ENCODE measurements around the gene KCNIP2. TPM values are rescaled to one million over a fixed set of nuclear protein-coding genes. Genes with fewer than 3 reads are reported as not detected.

Gene KCNIP2
- total and polyA plus RNA-seq, 5 donors from 2014 or later: 0.08 to 1.6 TPM; not detected in 3

DNA sequence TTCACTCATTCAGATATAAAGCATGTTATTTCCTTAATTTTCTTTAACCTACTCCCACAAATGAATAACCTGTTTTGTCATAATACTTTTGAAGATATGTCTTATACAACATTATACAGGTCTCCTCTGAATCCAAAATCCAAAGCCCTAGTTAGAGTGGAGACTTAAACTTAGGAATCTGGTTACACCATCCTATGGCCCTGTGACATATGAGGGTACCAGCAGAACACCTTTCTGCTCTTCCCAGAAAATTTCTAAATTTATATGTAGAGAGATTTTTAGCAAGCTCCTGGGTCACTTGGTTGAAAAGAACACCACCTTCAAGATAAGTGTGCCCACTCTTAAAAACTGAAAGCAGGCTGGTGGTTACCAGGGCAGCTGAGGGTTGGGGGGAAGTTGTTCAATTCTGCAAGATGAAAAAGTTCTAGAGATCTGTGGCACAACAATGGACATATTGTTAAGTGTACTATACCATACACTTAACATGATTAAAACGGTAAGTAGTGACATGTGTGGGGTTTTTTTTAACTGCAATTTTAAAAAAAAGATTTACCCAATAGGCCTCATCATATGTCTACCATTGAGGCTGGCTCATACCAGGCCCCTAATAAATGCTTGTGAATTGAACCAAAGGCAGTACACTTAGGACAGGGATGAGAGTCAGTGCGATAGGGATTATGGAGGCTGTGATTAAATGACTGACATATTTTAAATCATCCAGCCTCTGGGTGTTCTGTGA lies 37.6 kb upstream of the KCNIP2 start:
- H3K4me1 ChIP-seq (ENCODE audit: control insufficient read depth, insufficient read depth, low read length, poor library complexity, severe bottlenecking): no peaks in the 10 kb centered on the region
- Mint-ChIP-seq H3K4me1 (peaks cover 4 to 11% (median 7%) of the 10 kb centered on the region in 4 donors), H3K27me3 (no peaks in the 10 kb centered on the region), H3K36me3 (peaks cover 26% of the 10 kb centered on the region), H3K27ac (no peak overlapping the region), H3K9me3 (no peaks in the 10 kb centered on the region), H3K4me3 (no peak overlapping the region)
- no peaks in the 10 kb centered on the region for H3K27me3 ChIP-seq (ENCODE audit: control insufficient read depth, insufficient read depth, low read length)
- H3K9me3 ChIP-seq (ENCODE audit: control insufficient read depth in 2 of 2, low read length in 2 of 2): no peaks in the 10 kb centered on the region
- H3K27ac ChIP-seq (ENCODE audit: insufficient read depth, low read length, poor library complexity, severe bottlenecking): no peak overlapping the region
- H3K4me3 ChIP-seq (ENCODE audit: low read depth, low read length): no peak overlapping the region
- ATAC-seq (ENCODE audit: low read depth in 2 of 2): no peak
- DNase-seq: no peak
- peaks cover 3% of the 10 kb centered on the region for H3K36me3 ChIP-seq (ENCODE audit: control insufficient read depth, insufficient read depth, low read length)

GRCh38 chr10:101880232-101880573 lies 36.6 kb upstream of the KCNIP2 start:
- no peak overlapping the region for H3K27ac ChIP-seq (ENCODE audit: insufficient read depth, low read length, poor library complexity, severe bottlenecking)
- no peaks in the 10 kb centered on the region for H3K9me3 Mint-ChIP-seq
- no peak overlapping the region for H3K27ac Mint-ChIP-seq
- ATAC-seq (ENCODE audit: low read depth in 2 of 2) (no peak), DNase-seq (no peak)
- H3K4me1 ChIP-seq (ENCODE audit: control insufficient read depth, insufficient read depth, low read length, poor library complexity, severe bottlenecking): no peaks in the 10 kb centered on the region
- no peak overlapping the region for H3K4me3 Mint-ChIP-seq
- peaks cover 3% of the 10 kb centered on the region for H3K36me3 ChIP-seq (ENCODE audit: control insufficient read depth, insufficient read depth, low read length)
- H3K4me3 ChIP-seq (ENCODE audit: low read depth, low read length): no peak overlapping the region
- peaks cover 21% of the 10 kb centered on the region for H3K36me3 Mint-ChIP-seq
- H3K9me3 ChIP-seq (ENCODE audit: control insufficient read depth in 2 of 2, low read length in 2 of 2): no peaks in the 10 kb centered on the region
- H3K27me3 Mint-ChIP-seq: no peaks in the 10 kb centered on the region
- peaks cover 9 to 15% (median 13%) of the 10 kb centered on the region in 4 donors for H3K4me1 Mint-ChIP-seq
- H3K27me3 ChIP-seq (ENCODE audit: control insufficient read depth, insufficient read depth, low read length): no peaks in the 10 kb centered on the region

- Mint-ChIP-seq H3K27ac (no peak overlapping the region), H3K27me3 (no peaks in the 10 kb centered on the region), H3K9me3 (no peaks in the 10 kb centered on the region), H3K4me3 (no peak overlapping the region), H3K36me3 (peaks cover 18% of the 10 kb centered on the region), H3K4me1 (peaks cover 12 to 19% (median 14%) of the 10 kb centered on the region in 4 donors)
- H3K27me3 ChIP-seq (ENCODE audit: control insufficient read depth, insufficient read depth, low read length): no peaks in the 10 kb centered on the region
- H3K36me3 ChIP-seq (ENCODE audit: control insufficient read depth, insufficient read depth, low read length): peaks cover 3% of the 10 kb centered on the region
- no peak overlapping the region for H3K27ac ChIP-seq (ENCODE audit: insufficient read depth, low read length, poor library complexity, severe bottlenecking)
- no peak for DNase-seq
- H3K9me3 ChIP-seq (ENCODE audit: control insufficient read depth in 2 of 2, low read length in 2 of 2): no peaks in the 10 kb centered on the region
- no peak for ATAC-seq (ENCODE audit: low read depth in 2 of 2)
- no peak overlapping the region for H3K4me3 ChIP-seq (ENCODE audit: low read depth, low read length)
- no peaks in the 10 kb centered on the region for H3K4me1 ChIP-seq (ENCODE audit: control insufficient read depth, insufficient read depth, low read length, poor library complexity, severe bottlenecking)
These were observed 36.0 kb upstream of the KCNIP2 start for GRCh38 chr10:101879456-101880231.

DNA sequence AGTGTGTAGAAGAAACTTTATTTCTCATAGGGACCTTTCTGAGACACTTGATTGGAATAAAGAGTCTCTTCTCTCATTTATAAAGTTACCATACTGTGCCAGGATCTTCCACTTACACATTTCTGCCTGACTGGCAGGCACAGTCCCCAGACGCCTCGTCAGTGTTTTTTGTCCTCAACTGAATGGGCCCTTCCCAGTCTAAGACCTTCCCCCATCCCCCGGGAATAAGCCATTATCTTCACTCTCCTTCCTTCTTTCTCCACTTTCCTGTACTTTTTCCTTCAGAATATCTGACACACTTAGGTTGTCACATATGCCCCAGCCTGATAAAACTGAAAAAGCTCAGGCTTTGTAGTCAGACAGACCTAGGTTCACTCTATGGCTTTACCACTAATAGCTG lies 35.3 kb upstream of the KCNIP2 start:
- H3K27ac Mint-ChIP-seq: no peak overlapping the region
- H3K4me3 Mint-ChIP-seq: no peak overlapping the region
- no peaks in the 10 kb centered on the region for H3K27me3 Mint-ChIP-seq
- H3K4me1 Mint-ChIP-seq: peaks cover 12 to 21% (median 15%) of the 10 kb centered on the region in 4 donors
- H3K9me3 Mint-ChIP-seq: no peaks in the 10 kb centered on the region
- H3K4me1 ChIP-seq (ENCODE audit: control insufficient read depth, insufficient read depth, low read length, poor library complexity, severe bottlenecking): no peaks in the 10 kb centered on the region
- no peak overlapping the region for H3K27ac ChIP-seq (ENCODE audit: insufficient read depth, low read length, poor library complexity, severe bottlenecking)
- no peak for ATAC-seq (ENCODE audit: low read depth in 2 of 2)
- no peaks in the 10 kb centered on the region for H3K27me3 ChIP-seq (ENCODE audit: control insufficient read depth, insufficient read depth, low read length)
- no peak overlapping the region for H3K4me3 ChIP-seq (ENCODE audit: low read depth, low read length)
- peaks cover 13% of the 10 kb centered on the region for H3K36me3 Mint-ChIP-seq
- DNase-seq: no peak
- no peaks in the 10 kb centered on the region for H3K9me3 ChIP-seq (ENCODE audit: control insufficient read depth in 2 of 2, low read length in 2 of 2)
- H3K36me3 ChIP-seq (ENCODE audit: control insufficient read depth, insufficient read depth, low read length): peaks cover 3% of the 10 kb centered on the region

- Mint-ChIP-seq H3K27ac (peak overlapping the region in 1 of 3 donors; percentile 66), H3K36me3 (peaks cover 15% of the 10 kb centered on the region), H3K4me3 (no peak overlapping the region), H3K4me1 (peaks cover 12 to 21% (median 17%) of the 10 kb centered on the region in 4 donors), H3K9me3 (no peaks in the 10 kb centered on the region), H3K27me3 (no peaks in the 10 kb centered on the region)
- no peak overlapping the region for H3K27ac ChIP-seq (ENCODE audit: insufficient read depth, low read length, poor library complexity, severe bottlenecking)
- no peak overlapping the region for H3K4me3 ChIP-seq (ENCODE audit: low read depth, low read length)
- H3K9me3 ChIP-seq (ENCODE audit: control insufficient read depth in 2 of 2, low read length in 2 of 2): no peaks in the 10 kb centered on the region
- DNase-seq (no peak), ATAC-seq (ENCODE audit: low read depth in 2 of 2) (no peak)
- no peaks in the 10 kb centered on the region for H3K27me3 ChIP-seq (ENCODE audit: control insufficient read depth, insufficient read depth, low read length)
- peaks cover 3% of the 10 kb centered on the region for H3K36me3 ChIP-seq (ENCODE audit: control insufficient read depth, insufficient read depth, low read length)
- H3K4me1 ChIP-seq (ENCODE audit: control insufficient read depth, insufficient read depth, low read length, poor library complexity, severe bottlenecking): no peaks in the 10 kb centered on the region
These were observed 31.6 kb upstream of the KCNIP2 start for GRCh38 chr10:101875068-101875688.

DNA sequence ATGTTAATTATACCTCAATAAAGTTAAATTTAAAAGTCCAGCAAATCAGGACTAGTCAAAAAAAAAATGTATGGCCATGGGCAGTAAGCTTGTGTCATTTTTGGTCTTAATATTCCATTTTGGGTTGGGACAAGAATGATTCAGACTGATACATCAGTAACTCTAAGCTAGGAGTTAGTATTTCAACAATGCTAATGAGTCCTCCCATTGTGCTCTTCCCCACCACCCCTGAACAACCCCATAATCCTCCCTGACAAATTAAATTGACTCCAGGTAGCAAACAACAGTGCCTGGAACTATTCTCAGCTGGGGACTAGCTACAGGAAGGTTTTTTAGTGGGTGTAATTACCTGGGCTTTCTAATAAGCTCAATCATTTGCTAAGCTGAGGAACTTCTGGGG lies 30.7 kb upstream of the KCNIP2 start:
- H3K36me3 ChIP-seq (ENCODE audit: control insufficient read depth, insufficient read depth, low read length): no peaks in the 10 kb centered on the region
- Mint-ChIP-seq H3K27me3 (no peaks in the 10 kb centered on the region), H3K9me3 (no peaks in the 10 kb centered on the region), H3K4me3 (no peak overlapping the region), H3K27ac (no peak overlapping the region), H3K36me3 (peaks cover 16% of the 10 kb centered on the region), H3K4me1 (peaks cover 12 to 21% (median 17%) of the 10 kb centered on the region in 4 donors)
- no peaks in the 10 kb centered on the region for H3K27me3 ChIP-seq (ENCODE audit: control insufficient read depth, insufficient read depth, low read length)
- no peaks in the 10 kb centered on the region for H3K9me3 ChIP-seq (ENCODE audit: control insufficient read depth in 2 of 2, low read length in 2 of 2)
- DNase-seq (no peak), ATAC-seq (ENCODE audit: low read depth in 2 of 2) (no peak)
- no peak overlapping the region for H3K27ac ChIP-seq (ENCODE audit: insufficient read depth, low read length, poor library complexity, severe bottlenecking)
- no peak overlapping the region for H3K4me3 ChIP-seq (ENCODE audit: low read depth, low read length)
- no peaks in the 10 kb centered on the region for H3K4me1 ChIP-seq (ENCODE audit: control insufficient read depth, insufficient read depth, low read length, poor library complexity, severe bottlenecking)

DNA sequence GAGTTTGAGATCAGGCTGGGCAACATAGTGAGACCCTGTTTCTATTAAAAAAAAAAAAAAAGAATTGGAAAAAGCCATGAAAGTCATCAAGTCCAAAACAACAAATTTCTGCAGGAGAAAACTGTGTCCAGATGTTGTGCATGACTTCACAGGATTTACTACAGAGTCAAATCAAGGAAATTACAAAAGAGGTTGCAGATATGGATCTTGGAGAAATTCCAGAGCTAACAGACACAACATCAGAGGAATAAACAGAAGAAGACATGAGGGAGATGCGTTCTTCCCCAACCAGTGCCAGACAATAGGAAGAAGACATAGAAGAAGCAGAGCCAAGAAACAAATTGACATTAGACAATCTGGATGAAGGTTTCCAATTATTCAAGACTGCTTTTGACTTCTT lies 24.3 kb upstream of the KCNIP2 start:
- no peak overlapping the region for H3K27ac ChIP-seq (ENCODE audit: insufficient read depth, low read length, poor library complexity, severe bottlenecking)
- H3K27ac Mint-ChIP-seq: no peak overlapping the region
- DNase-seq (no peak), ATAC-seq (ENCODE audit: low read depth in 2 of 2) (no peak)
- no peaks in the 10 kb centered on the region for H3K9me3 ChIP-seq (ENCODE audit: control insufficient read depth in 2 of 2, low read length in 2 of 2)
- H3K27me3 ChIP-seq (ENCODE audit: control insufficient read depth, insufficient read depth, low read length): no peaks in the 10 kb centered on the region
- H3K4me3 Mint-ChIP-seq: no peak overlapping the region
- no peak overlapping the region for H3K4me3 ChIP-seq (ENCODE audit: low read depth, low read length)
- H3K4me1 ChIP-seq (ENCODE audit: control insufficient read depth, insufficient read depth, low read length, poor library complexity, severe bottlenecking): no peaks in the 10 kb centered on the region
- peaks cover 3% of the 10 kb centered on the region for H3K36me3 ChIP-seq (ENCODE audit: control insufficient read depth, insufficient read depth, low read length)
- peaks cover 4 to 10% (median 8%) of the 10 kb centered on the region in 4 donors for H3K4me1 Mint-ChIP-seq
- peaks cover 0 to 2% (median 0%) of the 10 kb centered on the region in 7 donors for H3K9me3 Mint-ChIP-seq
- H3K27me3 Mint-ChIP-seq: no peaks in the 10 kb centered on the region
- peaks cover 28% of the 10 kb centered on the region for H3K36me3 Mint-ChIP-seq
